Mesenchymal stem cell (in vitro differentiated cells and primary cell): ENCODE results near the gene C2CD3.

Experiments
- DNase-seq: peaks from one replicate; pipeline ENCODE4 v3.0.0-alpha.2; 2013
- H2AFZ ChIP-seq: one replicate; pipeline ENCODE4 v1.6.1; 2013; ENCODE audit warnings: low read depth, mild to moderate bottlenecking, control low read depth, inconsistent platforms, low read length, moderate library complexity
- H2AK5ac ChIP-seq: 2 replicates; pipeline ENCODE4 v1.6.1; 2013; ENCODE audit warnings: low read length, moderate library complexity, mild to moderate bottlenecking, inconsistent platforms; ENCODE audit not compliant: severe bottlenecking
- H2BK120ac ChIP-seq: one replicate; pipeline ENCODE4 v1.6.1; 2013; ENCODE audit warnings: low read depth, mild to moderate bottlenecking, inconsistent platforms, low read length, moderate library complexity
- H2BK12ac ChIP-seq, 2 experiments: one replicate each; pipeline ENCODE4 v1.6.1; 2013; ENCODE audit warnings: inconsistent platforms in 2 of 2, low read length in 2 of 2, mild to moderate bottlenecking in 2 of 2, moderate library complexity in 2 of 2, control low read depth in 1 of 2
- H2BK15ac ChIP-seq: one replicate; pipeline ENCODE4 v1.6.1; 2013; ENCODE audit warnings: mild to moderate bottlenecking, low read depth, inconsistent platforms; ENCODE audit not compliant: poor library complexity, severe bottlenecking
- H2BK5ac ChIP-seq: 2 replicates; pipeline ENCODE4 v1.6.1; 2013; ENCODE audit warnings: low read depth, mild to moderate bottlenecking, low read length, control low read depth, inconsistent platforms; ENCODE audit not compliant: poor library complexity, severe bottlenecking
- H3K14ac ChIP-seq, 2 experiments: one replicate each; pipeline ENCODE4 v1.6.1; 2013; ENCODE audit warnings: inconsistent platforms in 2 of 2, low read length in 2 of 2, control low read depth in 1 of 2, mild to moderate bottlenecking in 1 of 2, moderate library complexity in 1 of 2
- H3K18ac ChIP-seq, 2 experiments: one replicate each; pipeline ENCODE4 v1.6.1; 2013; ENCODE audit warnings: inconsistent platforms in 2 of 2, low read length in 2 of 2, control low read depth in 1 of 2, low read depth in 1 of 2, mild to moderate bottlenecking in 1 of 2
- H3K23ac ChIP-seq, 2 experiments: one replicate each; pipeline ENCODE4 v1.6.1; 2013; ENCODE audit warnings: inconsistent platforms in 2 of 2, low read length in 2 of 2, mild to moderate bottlenecking in 2 of 2, moderate library complexity in 2 of 2, control low read depth in 1 of 2
- H3K27ac ChIP-seq: 2 replicates; pipeline ENCODE4 v1.5.1; 2013; ENCODE audit warnings: mild to moderate bottlenecking, moderate library complexity, low read length, control low read depth, inconsistent platforms; ENCODE audit not compliant: poor library complexity, severe bottlenecking
- H3K27me3 ChIP-seq, 2 experiments: 2 replicates each; pipeline versions ENCODE4 v1.6.1 to v1.7.0; 2013; ENCODE audit warnings: low read length in 2 of 2, mild to moderate bottlenecking in 2 of 2, moderate library complexity in 2 of 2, control low read depth in 1 of 2, inconsistent platforms in 1 of 2; ENCODE audit not compliant: control insufficient read depth in 1 of 2, insufficient read depth in 1 of 2
- H3K36me3 ChIP-seq, 2 experiments: 2 replicates each; pipeline versions ENCODE4 v1.6.1 to v1.7.0; 2013; ENCODE audit warnings: low read length in 2 of 2, control low read depth in 1 of 2, inconsistent platforms in 1 of 2, low read depth in 1 of 2, mild to moderate bottlenecking in 1 of 2; ENCODE audit not compliant: insufficient read depth in 2 of 2, control insufficient read depth in 1 of 2
- H3K4ac ChIP-seq, 2 experiments: one replicate each; pipeline ENCODE4 v1.6.1; 2013; ENCODE audit warnings: inconsistent platforms in 2 of 2, low read length in 2 of 2, mild to moderate bottlenecking in 2 of 2, moderate library complexity in 2 of 2, control low read depth in 1 of 2, low read depth in 1 of 2
- H3K4me1 ChIP-seq: 2 replicates; pipeline ENCODE4 v1.6.1; 2013; ENCODE audit warnings: low read depth, low read length, control low read depth; ENCODE audit not compliant: control insufficient read depth, insufficient read depth
- H3K4me2 ChIP-seq: 2 replicates; pipeline ENCODE4 v1.6.1; 2013; ENCODE audit warnings: low read length, mild to moderate bottlenecking, inconsistent platforms; ENCODE audit not compliant: poor library complexity, severe bottlenecking
- H3K4me3 ChIP-seq, 2 experiments: 2 replicates each; pipeline versions ENCODE4 v1.5.1 to v1.7.0; 2013; ENCODE audit warnings: low read length in 2 of 2, mild to moderate bottlenecking in 2 of 2, control low read depth in 1 of 2, low read depth in 1 of 2; ENCODE audit not compliant: insufficient read depth in 1 of 2
- H3K79me1 ChIP-seq: replicated peaks from 2 replicates; pipeline ENCODE4 v1.6.1; 2013; ENCODE audit warnings: mild to moderate bottlenecking, control low read depth, low read length, inconsistent platforms; ENCODE audit not compliant: poor library complexity, severe bottlenecking
- H3K9ac ChIP-seq: 2 replicates; pipeline ENCODE4 v1.7.0; 2013; ENCODE audit warnings: mild to moderate bottlenecking, low read length, moderate library complexity
- H3K9me3 ChIP-seq: 2 replicates; pipeline ENCODE4 v1.7.0; 2013; ENCODE audit warnings: mild to moderate bottlenecking, low read length; ENCODE audit not compliant: control insufficient read depth
- H4K8ac ChIP-seq: one replicate; pipeline ENCODE4 v1.6.1; 2013; ENCODE audit warnings: inconsistent platforms, mild to moderate bottlenecking, low read length, moderate library complexity
- H4K91ac ChIP-seq: one replicate; pipeline ENCODE4 v1.6.1; 2013; ENCODE audit warnings: mild to moderate bottlenecking, low read length, inconsistent platforms
- WGBS: methylation state at CpG from one replicate; pipeline ENCODE4 v1.1.7; 2013; ENCODE audit warnings: mixed read lengths; 5-methylcytosine and 5-hydroxymethylcytosine counted together

C2CD3 gene

DNA sequence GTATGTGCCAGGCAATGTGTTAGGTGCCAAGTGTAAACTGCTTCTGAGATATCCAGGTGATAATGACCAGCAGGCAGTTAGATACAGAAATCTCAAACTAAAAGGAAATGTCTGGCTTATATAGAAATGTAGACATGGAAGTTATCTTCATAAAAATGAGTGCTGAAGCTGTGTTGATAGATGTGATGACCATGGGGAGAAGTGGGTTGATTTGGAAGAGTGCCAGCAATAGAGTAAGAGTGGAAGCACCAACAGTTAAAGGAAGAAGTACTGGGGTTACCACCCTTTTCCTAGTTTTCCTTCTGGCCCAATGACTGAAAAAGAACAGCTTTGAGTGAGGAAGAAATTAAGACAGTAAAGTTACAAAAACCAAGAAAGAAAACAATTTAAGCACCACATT, 68.5 kb downstream of the C2CD3 start:
- no peak overlapping the region for H2BK15ac ChIP-seq
- H3K27ac ChIP-seq, result no peak overlapping the region
- H2AK5ac ChIP-seq, result no peak overlapping the region
- H3K79me1 ChIP-seq, result peaks cover 12% of the 10 kb centered on the region
- H3K4ac ChIP-seq, result no peak overlapping the region
- H2BK5ac ChIP-seq, result no peak overlapping the region
- H3K9ac ChIP-seq, result no peak overlapping the region
- no peak overlapping the region for H3K14ac ChIP-seq
- no peaks in the 10 kb centered on the region for H3K9me3 ChIP-seq
- no peak overlapping the region for H3K4me3 ChIP-seq
- H3K4me1 ChIP-seq, result no peaks in the 10 kb centered on the region
- DNase-seq, result no peak
- no peak overlapping the region for H3K18ac ChIP-seq
- no peak overlapping the region for H3K23ac ChIP-seq
- peaks cover 9 to 88% of the 10 kb centered on the region in 2 experiments for H3K36me3 ChIP-seq
- H2BK120ac ChIP-seq, result no peak overlapping the region
- no peak overlapping the region for H4K8ac ChIP-seq
- no peak overlapping the region for H3K4me2 ChIP-seq
- no peaks in the 10 kb centered on the region for H3K27me3 ChIP-seq
- no peak overlapping the region for H2BK12ac ChIP-seq
- no peak overlapping the region for H2AFZ ChIP-seq
- no peak overlapping the region for H4K91ac ChIP-seq

DNA sequence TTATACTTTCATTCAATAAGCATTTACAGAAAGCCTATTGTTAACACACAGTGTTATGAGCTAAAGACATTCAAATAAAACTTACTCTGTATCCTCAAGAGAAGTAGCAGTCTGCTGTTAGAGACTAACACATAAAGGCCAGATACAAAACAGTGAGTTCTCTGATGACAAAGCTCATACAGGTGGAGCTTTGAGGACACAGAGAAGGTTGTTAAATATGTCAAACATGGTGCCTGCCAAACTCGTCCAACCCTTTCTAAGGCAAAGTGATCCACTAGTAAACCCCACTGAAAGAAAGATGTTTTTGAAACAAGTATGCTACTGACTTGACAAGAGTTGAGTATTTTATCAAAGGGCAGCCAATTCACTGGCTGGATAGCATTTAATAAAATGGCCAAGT, 70.1 kb downstream of the C2CD3 start:
- Histone ChIP-seq H3K4me3 (no peak overlapping the region), H3K79me1 (peaks cover 11% of the 10 kb centered on the region), H3K23ac (no peak overlapping the region), H3K27ac (no peak overlapping the region), H2BK12ac (no peak overlapping the region), H4K91ac (no peak overlapping the region), H3K4ac (no peak overlapping the region), H2AFZ (no peak overlapping the region), H4K8ac (no peak overlapping the region), H2BK120ac (no peak overlapping the region), H2BK5ac (no peak overlapping the region), H3K36me3 (peaks cover 12 to 84% of the 10 kb centered on the region in 2 experiments), H3K4me2 (no peak overlapping the region), H2BK15ac (no peak overlapping the region), H3K27me3 (no peaks in the 10 kb centered on the region), H3K14ac (no peak overlapping the region), H3K4me1 (no peaks in the 10 kb centered on the region), H3K18ac (no peak overlapping the region), H3K9ac (no peak overlapping the region), H3K9me3 (no peaks in the 10 kb centered on the region), H2AK5ac (no peak overlapping the region)
- DNase-seq, result no peak
- WGBS, result 100% methylated on average over 1 of the region's 1 CpG

DNA sequence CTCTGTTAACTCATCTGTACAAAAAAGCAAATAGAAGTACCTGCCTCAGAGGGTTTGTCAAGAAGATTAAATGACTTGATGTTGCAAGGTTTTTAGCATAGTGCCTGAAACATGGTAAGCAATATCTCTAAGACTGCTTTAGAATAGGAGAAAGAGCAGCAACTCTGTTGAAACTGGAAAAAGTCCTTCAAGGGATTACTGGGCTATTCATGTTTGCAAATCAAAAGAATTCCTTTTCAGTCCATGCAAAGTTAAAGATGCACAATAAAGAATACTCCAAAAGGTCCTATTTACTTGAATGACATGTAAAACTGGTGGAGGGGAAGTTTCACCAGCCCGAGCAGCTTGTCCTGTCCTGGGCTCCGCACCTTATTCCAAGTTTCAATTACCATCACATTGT, 70.6 kb downstream of the C2CD3 start:
- peaks cover 11% of the 10 kb centered on the region for H3K79me1 ChIP-seq
- H2BK120ac ChIP-seq, result no peak overlapping the region
- H3K4ac ChIP-seq, result no peak overlapping the region
- no peak overlapping the region for H2BK15ac ChIP-seq
- H2AFZ ChIP-seq, result no peak overlapping the region
- no peak overlapping the region for H3K4me3 ChIP-seq
- no peak overlapping the region for H3K23ac ChIP-seq
- H3K9ac ChIP-seq, result no peak overlapping the region
- H2BK5ac ChIP-seq, result no peak overlapping the region
- DNase-seq, result no peak
- H2AK5ac ChIP-seq, result no peak overlapping the region
- no peak overlapping the region for H3K27ac ChIP-seq
- no peak overlapping the region for H3K18ac ChIP-seq
- peaks cover 9 to 83% of the 10 kb centered on the region in 2 experiments for H3K36me3 ChIP-seq
- WGBS, result 94% methylated on average over 2 of the region's 2 CpGs
- no peak overlapping the region for H3K14ac ChIP-seq
- H3K4me1 ChIP-seq, result no peaks in the 10 kb centered on the region
- no peak overlapping the region for H3K4me2 ChIP-seq
- no peak overlapping the region for H4K8ac ChIP-seq
- no peaks in the 10 kb centered on the region for H3K9me3 ChIP-seq
- H3K27me3 ChIP-seq, result no peaks in the 10 kb centered on the region
- no peak overlapping the region for H2BK12ac ChIP-seq
- H4K91ac ChIP-seq, result no peak overlapping the region

DNA sequence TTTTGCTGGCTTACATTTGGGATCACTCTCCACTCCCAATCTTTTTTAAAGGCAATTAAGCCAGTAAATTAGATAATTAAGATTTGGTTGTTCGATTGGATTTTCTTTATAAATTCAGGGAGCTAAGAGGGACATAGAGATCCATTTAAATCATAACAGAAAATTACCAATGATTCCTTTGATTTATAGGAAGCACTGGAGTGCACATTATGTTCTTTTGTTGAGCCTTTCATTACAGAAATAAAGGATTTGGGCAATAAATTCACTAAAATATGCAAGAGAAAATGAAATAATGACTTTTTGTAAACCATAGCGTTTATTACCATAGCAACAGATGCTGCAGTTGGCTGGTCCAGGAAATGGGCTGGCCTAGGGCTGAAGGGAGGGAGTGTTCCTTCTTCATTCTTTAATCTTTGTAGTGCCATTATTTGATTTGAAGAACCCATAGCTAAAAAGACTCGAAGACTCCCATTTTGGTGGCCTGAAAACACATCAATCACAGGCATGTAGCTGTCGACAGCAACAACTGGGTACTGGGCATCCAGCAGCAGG, 73.0 kb downstream of the C2CD3 start:
- Histone ChIP-seq H2AK5ac (no peak overlapping the region), H2AFZ (no peak overlapping the region)
- WGBS, result 100% methylated on average over 3 of the region's 4 CpGs

More for the DNA sequence above, 73.0 kb downstream of the C2CD3 start:
- Histone ChIP-seq H3K79me1 (peaks cover 8% of the 10 kb centered on the region), H2BK120ac (no peak overlapping the region), H3K4ac (no peak overlapping the region), H3K9ac (no peak overlapping the region), H3K23ac (no peak overlapping the region), H3K4me3 (no peak overlapping the region), H4K8ac (no peak overlapping the region), H3K9me3 (no peaks in the 10 kb centered on the region), H3K18ac (no peak overlapping the region), H3K36me3 (peaks cover 11 to 81% of the 10 kb centered on the region in 2 experiments), H3K27me3 (no peaks in the 10 kb centered on the region), H3K27ac (no peak overlapping the region), H3K4me1 (no peaks in the 10 kb centered on the region), H2BK12ac (no peak overlapping the region), H2BK5ac (no peak overlapping the region), H2BK15ac (no peak overlapping the region), H3K4me2 (no peak overlapping the region), H4K91ac (no peak overlapping the region), H3K14ac (no peak overlapping the region)
- DNase-seq, result no peak
